D721Med (cell line): Measurements from ENCODE around the gene POMT2.
"Not testable (repeated sequence)": the region's sequence is repeated elsewhere in the genome, so short reads cannot be mapped to it uniquely, and the experiment has no call there.

Experiments used
- DNase-seq: peaks from one replicate; pipeline ENCODE4 v3.0.0; 2011; ENCODE audit warnings: low spot score; ENCODE audit not compliant: insufficient read length
- FAIRE-seq: peaks from 2 replicates; lab custom pipeline; 2011; peaks lifted over from hg19 to GRCh38; lab: Jason Lieb, UNC
- CTCF ChIP-seq: IDR thresholded peaks from 2 replicates; pipeline ENCODE4 v1.5.1; 2012; ENCODE audit warnings: mild to moderate bottlenecking, control low read depth; ENCODE audit not compliant: insufficient read depth; ENCODE audit errors: missing control alignments

Gene POMT2

GRCh38 chr14:77338302-77338701, 17.6 kb upstream of the POMT2 start:
- TF ChIP-seq CTCF, result no peak
- DNase-seq (no peak), FAIRE-seq (no peak)

GRCh38 chr14:77337880-77338279, 17.2 kb upstream of the POMT2 start:
- FAIRE-seq (no peak), DNase-seq (no peak)
- TF ChIP-seq CTCF, result no peak

GRCh38 chr14:77337255-77337654, 16.6 kb upstream of the POMT2 start:
- not testable (repeated sequence) for FAIRE-seq

GRCh38 chr14:77335576-77335975, 14.9 kb upstream of the POMT2 start:
- TF ChIP-seq CTCF, result no peak
- DNase-seq (no peak), FAIRE-seq (no peak)

More at GRCh38 chr14:77337255-77337654, 16.6 kb upstream of the POMT2 start:
- DNase-seq, result not testable (repeated sequence)

- no peak for FAIRE-seq
- DNase-seq, result no peak
- no peak for TF ChIP-seq CTCF
Measured at GRCh38 chr14:77329872-77330271, 9.2 kb upstream of the POMT2 start.

GRCh38 chr14:77327111-77327510, 6.4 kb upstream of the POMT2 start:
- DNase-seq (peak; percentile 44), FAIRE-seq (no peak)
- no peak for TF ChIP-seq CTCF

- TF ChIP-seq CTCF, result no peak
- FAIRE-seq, result no peak
- DNase-seq, result no peak
Measured at GRCh38 chr14:77325746-77326094, 5.0 kb upstream of the POMT2 start.
